ENCODE results near the gene LRIT3.

Gene LRIT3

GRCh38 chr4:109847896-109848442 is at the start of gene LRIT3:
LRIT3 (plus strand) TSS chr4:109848107; CDS start chr4:109848202, 95 bp downstream.
- DNase-seq: no peak

- no peak for DNase-seq
These were observed 49.0 kb upstream of the LRIT3 start for GRCh38 chr4:109798866-109799265.

- DNase-seq: no peak
These were observed 46.7 kb upstream of the LRIT3 start for GRCh38 chr4:109801099-109801789.

GRCh38 chr4:109801895-109802319 is 46.0 kb upstream of the LRIT3 start, which contains the start of gene CFI:
CFI (minus strand) TSS chr4:109801999; CDS start chr4:109801971, 28 bp downstream.
- DNase-seq: no peak

GRCh38 chr4:109803924-109804571 is 43.9 kb upstream of the LRIT3 start:
- DNase-seq: no peak

- no peak for DNase-seq
These were observed 38.3 kb upstream of the LRIT3 start for GRCh38 chr4:109809655-109810054.

- no peak for DNase-seq
These were observed 37.1 kb upstream of the LRIT3 start for GRCh38 chr4:109810552-109811387.

- no peak for DNase-seq
These were observed 36.2 kb upstream of the LRIT3 start for GRCh38 chr4:109811707-109812106.

GRCh38 chr4:109815151-109816081 is 32.5 kb upstream of the LRIT3 start, which contains the start of gene GAR1:
GAR1 (plus strand) TSS chr4:109815762; CDS start chr4:109816165, 403 bp downstream.
- peak; percentile 92 for DNase-seq

GRCh38 chr4:109816082-109816442 is 31.8 kb upstream of the LRIT3 start:
- no peak for DNase-seq

GRCh38 chr4:109816894-109817293 is 31.0 kb upstream of the LRIT3 start:
- DNase-seq: no peak

GRCh38 chr4:109818268-109818667 is 29.6 kb upstream of the LRIT3 start:
- DNase-seq: no peak

GRCh38 chr4:109820563-109820962 is 27.3 kb upstream of the LRIT3 start:
- DNase-seq: peak; percentile 26

- no peak for DNase-seq
These were observed 26.7 kb upstream of the LRIT3 start for GRCh38 chr4:109821185-109821584.

GRCh38 chr4:109826719-109827118 is 21.2 kb upstream of the LRIT3 start:
- peak; percentile 17 for DNase-seq

GRCh38 chr4:109827672-109828071 is 20.2 kb upstream of the LRIT3 start, which contains the start of gene RRH:
RRH (plus strand) TSS chr4:109827972; CDS start chr4:109828028, 56 bp downstream.
- DNase-seq: no peak

GRCh38 chr4:109833756-109834155 is 14.2 kb upstream of the LRIT3 start:
- no peak for DNase-seq

- no peak for DNase-seq
These were observed 10.9 kb upstream of the LRIT3 start for GRCh38 chr4:109836985-109837384.

- DNase-seq: no peak
These were observed 1.4 kb upstream of the LRIT3 start for GRCh38 chr4:109846395-109847098.

- no peak for DNase-seq
These were observed 594 bp downstream of the LRIT3 start for GRCh38 chr4:109848501-109848900.

GRCh38 chr4:109850601-109851000 is 2.7 kb downstream of the LRIT3 start:
- no peak for DNase-seq

Data from midbrain (tissue), 1 donor.